HepG2 (cell line): ENCODE data around the gene ACBD5. TPM values are rescaled to one million over a fixed set of nuclear protein-coding genes. Genes with fewer than 3 reads are reported as not detected.

Source experiments
- AKAP8 ChIP-seq: sonication (generic); formaldehyde crosslinking; IDR thresholded peaks from 2 replicates; pipeline ENCODE4 v1.5.1; 2020; ENCODE audit warnings: mild to moderate bottlenecking, missing genetic modification reagents
- ARNT ChIP-seq: fragments of 450-650 bp; IDR thresholded peaks from 2 replicates; pipeline ENCODE4 v1.6.1; 2017
- CREB1 ChIP-seq, 2 experiments: fragments of 450-650 bp in 1 of 2; IDR thresholded peaks; 2 replicates each; pipeline ENCODE4 v1.6.1; 2016 to 2017; ENCODE audit warnings: control low read depth in 1 of 2, mild to moderate bottlenecking in 1 of 2, missing compliant biosample characterization in 1 of 2, missing genetic modification characterization in 1 of 2
- POLR2G ChIP-seq: fragments of 200-400 bp; formaldehyde crosslinking; IDR thresholded peaks from 2 replicates; pipeline ENCODE4 v1.6.1; 2018; ENCODE audit warnings: mild to moderate bottlenecking, low read depth, low read length, moderate library complexity
- SIX4 ChIP-seq: sonication (generic); formaldehyde crosslinking; IDR thresholded peaks from 2 replicates; pipeline ENCODE4 v1.4.0; 2020; ENCODE audit warnings: missing genetic modification reagents
- SP140L ChIP-seq: sonication (generic); formaldehyde crosslinking; IDR thresholded peaks from 2 replicates; pipeline ENCODE4 v1.4.0; 2020; ENCODE audit warnings: missing genetic modification reagents, borderline replicate concordance
- TAF1 ChIP-seq: sonication (generic); formaldehyde crosslinking; IDR thresholded peaks from 2 replicates; pipeline ENCODE4 v1.4.0; 2020; ENCODE audit warnings: missing genetic modification reagents
- ZBTB43 ChIP-seq: sonication (generic); formaldehyde crosslinking; conservative IDR thresholded peaks from 2 replicates; pipeline ENCODE4 v1.4.0; 2020; ENCODE audit warnings: missing genetic modification reagents
- ZMAT3 ChIP-seq: sonication (generic); formaldehyde crosslinking; conservative IDR thresholded peaks from 2 replicates; pipeline ENCODE4 v1.7.0; 2021; ENCODE audit warnings: missing genetic modification reagents
- ZNF136 ChIP-seq: sonication (generic); formaldehyde crosslinking; IDR thresholded peaks from 2 replicates; pipeline ENCODE4 v1.8.1; 2022; ENCODE audit warnings: low read depth, mild to moderate bottlenecking, moderate library complexity, missing genetic modification reagents
- ZNF142 ChIP-seq: sonication (generic); formaldehyde crosslinking; IDR thresholded peaks from 2 replicates; pipeline ENCODE4 v1.4.0; 2020; ENCODE audit warnings: missing genetic modification reagents
- ZNF207 ChIP-seq: fragments of 450-650 bp; IDR thresholded peaks from 2 replicates; pipeline ENCODE4 v1.6.1; 2016; ENCODE audit warnings: antibody characterized with exemption, borderline replicate concordance
- ZNF234 ChIP-seq: sonication (generic); formaldehyde crosslinking; conservative IDR thresholded peaks from 2 replicates; pipeline ENCODE4 v1.5.1; 2020; ENCODE audit warnings: mild to moderate bottlenecking, missing genetic modification reagents
- ZNF335 ChIP-seq: sonication (generic); formaldehyde crosslinking; IDR thresholded peaks from 2 replicates; pipeline ENCODE4 v1.4.0; 2020; ENCODE audit warnings: missing genetic modification reagents
- ZNF432 ChIP-seq: sonication (generic); formaldehyde crosslinking; IDR thresholded peaks from 2 replicates; pipeline ENCODE4 v1.5.0; 2020; ENCODE audit warnings: missing genetic modification reagents, mild to moderate bottlenecking, borderline replicate concordance
- ZNF556 ChIP-seq: sonication (generic); formaldehyde crosslinking; IDR thresholded peaks from 2 replicates; pipeline ENCODE4 v1.4.0; 2020; ENCODE audit warnings: mild to moderate bottlenecking, missing genetic modification reagents, borderline replicate concordance
- ZNF746 ChIP-seq: sonication (generic); formaldehyde crosslinking; IDR thresholded peaks from 2 replicates; pipeline ENCODE4 v1.8.0; 2022; ENCODE audit warnings: mild to moderate bottlenecking, missing genetic modification reagents
- polyA plus RNA-seq, 8 experiments: library from polyadenylated mRNA; depleted of rRNA in 3 of 8; stranded (reverse) in 7 of 8; unstranded in 1 of 8; fragments of >200 nt; fragmentation: Illumina TruSeq in 4 of 8; extraction: Trizol in 4 of 8; gene quantifications; 2 replicates each; pipeline versions ENCODE4 v1.2.1 to v1.2.3, GENCODE V29; 2011 to 2016; ENCODE audit warnings: low read depth in 4 of 8, missing spikeins in 1 of 8, mixed read lengths in 1 of 8; ENCODE audit not compliant: insufficient read depth in 1 of 8
- total RNA-seq, 5 experiments: library from RNA; depleted of rRNA; stranded (reverse); fragments of >200 nt; fragmentation: Illumina TruSeq; extraction: Trizol; gene quantifications; 2 replicates each; pipeline ENCODE4 v1.2.3, GENCODE V29; 2016; ENCODE audit warnings: low read depth in 1 of 5
- TF ChIP-seq, protein P1 (sequence below): sonication (generic); formaldehyde crosslinking; IDR thresholded peaks from 2 replicates; pipeline ENCODE4 v1.4.0; 2020; ENCODE audit warnings: missing genetic modification reagents, low read depth, mild to moderate bottlenecking, borderline replicate concordance

ACBD5 gene
- total and polyA plus RNA-seq, 2 of the 13 experiments (the other 11 are each of a cell fraction or from before 2014, with no cell fraction given): 10.3 to 14.8 TPM

DNA sequence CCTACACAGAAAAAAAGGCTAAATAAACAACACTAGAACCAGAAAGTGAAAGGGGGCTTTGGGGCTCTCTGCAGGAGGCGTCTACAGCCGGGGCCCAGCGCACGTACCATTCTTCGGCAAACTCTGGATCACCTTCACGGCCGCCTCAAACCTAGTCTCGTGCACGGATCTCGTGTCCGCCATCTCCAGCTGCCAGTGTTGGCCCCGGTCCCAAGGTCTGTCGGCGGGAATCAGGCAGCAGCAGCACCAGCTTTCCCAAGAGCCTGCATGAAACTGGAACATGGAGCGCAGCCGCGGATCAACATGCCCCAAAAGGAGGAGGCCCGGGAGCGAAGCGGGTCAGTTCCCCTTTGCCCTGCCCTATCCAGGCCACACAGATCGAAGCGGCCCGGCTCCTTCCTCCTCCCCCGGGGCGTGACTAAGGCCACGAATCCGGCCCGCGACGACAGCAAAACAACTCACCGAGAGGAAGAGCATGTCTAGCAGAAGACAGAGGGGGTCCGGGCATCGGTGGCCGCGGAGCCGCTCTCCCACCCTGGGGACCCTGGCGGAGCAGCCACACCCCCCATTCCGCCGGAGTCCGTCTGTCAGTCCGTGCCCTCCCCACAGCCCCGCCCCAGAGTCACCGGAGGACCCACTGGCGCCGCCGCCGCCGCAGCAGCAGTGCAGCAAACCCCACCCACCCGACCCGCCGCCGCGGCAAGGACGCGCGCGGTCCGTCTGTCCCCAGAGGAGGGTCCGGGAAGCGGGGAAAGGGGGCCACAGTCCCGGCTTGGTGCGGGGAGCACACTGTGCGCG is at the start of gene ACBD5 (continued):
- TF ChIP-seq CREB1 (IDR thresholded peaks at IDR 0.05): no peak
- 0 out of 2 replicates have a peak, but pooled peaks have one; percentile 29 for TF ChIP-seq CREB1 (CRISPR knock-in tag; IDR thresholded peaks at IDR 0.05)
- TF ChIP-seq, protein P1, sequence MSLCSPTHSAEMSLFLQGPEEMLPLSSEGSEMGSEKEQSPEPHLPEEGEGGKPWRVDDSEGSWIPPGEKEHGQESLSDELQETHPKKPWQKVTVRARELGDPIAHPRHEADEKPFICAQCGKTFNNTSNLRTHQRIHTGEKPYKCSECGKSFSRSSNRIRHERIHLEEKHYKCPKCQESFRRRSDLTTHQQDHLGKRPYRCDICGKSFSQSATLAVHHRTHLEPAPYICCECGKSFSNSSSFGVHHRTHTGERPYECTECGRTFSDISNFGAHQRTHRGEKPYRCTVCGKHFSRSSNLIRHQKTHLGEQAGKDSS: 0 out of 2 replicates have a peak, but pooled peaks have one; percentile 18
- TF ChIP-seq ZNF136 (CRISPR knock-in tag): 0 out of 2 replicates have a peak, but pooled peaks have one; percentile 30
- TF ChIP-seq ZNF556 (CRISPR knock-in tag): no peak; the same call in 1 of the 2 replicates
- TF ChIP-seq AKAP8: 0 out of 2 replicates have a peak, but pooled peaks have one; percentile 42
- TF ChIP-seq ZNF234: 0 out of 2 replicates have a peak, but pooled peaks have one; percentile 40
- 0 out of 2 replicates have a peak, but pooled peaks have one; percentile 33 for TF ChIP-seq SP140L (CRISPR knock-in tag)
- TF ChIP-seq ZNF335: peak; percentile 87
- no peak for TF ChIP-seq ARNT
- TF ChIP-seq ZNF432 (CRISPR knock-in tag): no peak
- peak; percentile 75 for TF ChIP-seq TAF1 (CRISPR knock-in tag)
- TF ChIP-seq ZBTB43 (CRISPR knock-in tag): peak; percentile 30; the same call in 1 of the 2 replicates
- peak; percentile 72; the same call in 1 of the 2 replicates for TF ChIP-seq POLR2G
- no peak for TF ChIP-seq SIX4 (CRISPR knock-in tag)
- no peak for TF ChIP-seq ZNF207
- TF ChIP-seq ZNF142 (CRISPR knock-in tag): no peak; the same call in 1 of the 2 replicates
- peak; percentile 88 for TF ChIP-seq ZMAT3 (CRISPR knock-in tag)
- TF ChIP-seq ZNF746 (CRISPR knock-in tag): no peak
